Muscle of leg (tissue), 11 donors: ENCODE measurements around the gene DAB2. TPM values are rescaled to one million over a fixed set of nuclear protein-coding genes. Genes with fewer than 3 reads are reported as not detected.

ENCODE experiments used
- DNase-seq: peaks from one replicate; pipeline ENCODE4 v3.0.0; 2013
- H3K27ac ChIP-seq: one replicate; pipeline ENCODE4 v1.5.1; 2013; ENCODE audit warnings: mild to moderate bottlenecking, low read length, control low read depth
- H3K27me3 ChIP-seq: one replicate; pipeline ENCODE4 v1.6.1; 2013; ENCODE audit warnings: low read length; ENCODE audit not compliant: control insufficient read depth, insufficient read depth
- H3K36me3 ChIP-seq: one replicate; pipeline ENCODE4 v1.6.1; 2013; ENCODE audit warnings: low read length; ENCODE audit not compliant: control insufficient read depth, insufficient read depth
- H3K4me1 ChIP-seq: one replicate; pipeline ENCODE4 v1.6.1; 2013; ENCODE audit warnings: low read length; ENCODE audit not compliant: control insufficient read depth, insufficient read depth
- H3K4me3 ChIP-seq: one replicate; pipeline ENCODE4 v1.5.1; 2013; ENCODE audit warnings: low read length, control low read depth
- H3K9me3 ChIP-seq: replicated peaks from 2 replicates; pipeline ENCODE4 v1.6.1; 2013; ENCODE audit warnings: low read depth, low read length; ENCODE audit not compliant: control insufficient read depth
- WGBS: methylation state at CpG from one replicate; pipeline ENCODE4 v1.1.5; 2013; ENCODE audit warnings: missing lambda C conversion rate; ENCODE audit not compliant: insufficient coverage; 5-methylcytosine and 5-hydroxymethylcytosine counted together
- polyA plus RNA-seq, 8 donors: library from polyadenylated mRNA; unstranded; fragments of 120-200 nt; gene quantifications; one replicate each; pipeline versions ENCODE4 v1.2.1 to v1.2.3, GENCODE V29; 2013; ENCODE audit warnings: inconsistent platforms in 1 of 8, low replicate concordance in 1 of 8; ENCODE audit not compliant: insufficient read length in 8 of 8, insufficient read depth in 1 of 8
- total RNA-seq: library from RNA; stranded (reverse); fragments of 120-200 nt; gene quantifications from one replicate; pipeline ENCODE4 v1.2.4, GENCODE V29; 2013

DAB2 gene
- total and polyA plus RNA-seq, 9 donors: 79.7 to 148 (median 106) TPM

DNA sequence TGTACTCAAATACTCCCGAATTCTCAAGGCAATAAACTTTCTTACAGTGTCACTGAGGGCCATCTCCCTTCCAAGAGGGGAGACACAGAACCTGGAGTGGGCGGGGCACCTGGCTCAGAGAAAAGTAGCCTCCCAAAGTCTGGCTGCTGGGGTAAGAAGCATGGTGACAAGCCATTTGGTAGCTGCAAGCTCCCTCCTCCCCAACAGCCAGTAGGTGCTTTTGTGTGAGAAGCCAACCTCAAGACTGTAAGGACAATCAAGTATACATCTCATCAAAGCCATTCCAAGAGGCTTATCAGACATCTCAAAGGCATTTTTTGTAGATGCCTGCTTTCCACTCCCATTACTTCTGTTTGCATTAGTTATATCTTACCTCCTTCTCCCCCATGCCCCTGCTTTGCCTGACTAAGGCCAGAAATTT, 1.4 kb downstream of the DAB2 start:
- Histone ChIP-seq H3K36me3 (no peaks in the 10 kb centered on the region), H3K27me3 (no peaks in the 10 kb centered on the region), H3K27ac (peak overlapping the region; percentile 90), H3K9me3 (no peaks in the 10 kb centered on the region), H3K4me1 (peaks cover 22% of the 10 kb centered on the region), H3K4me3 (peak overlapping the region; percentile 77)
- peak; percentile 76 for DNase-seq
- 33% methylated on average over 1 of the region's 2 CpGs for WGBS

DNA sequence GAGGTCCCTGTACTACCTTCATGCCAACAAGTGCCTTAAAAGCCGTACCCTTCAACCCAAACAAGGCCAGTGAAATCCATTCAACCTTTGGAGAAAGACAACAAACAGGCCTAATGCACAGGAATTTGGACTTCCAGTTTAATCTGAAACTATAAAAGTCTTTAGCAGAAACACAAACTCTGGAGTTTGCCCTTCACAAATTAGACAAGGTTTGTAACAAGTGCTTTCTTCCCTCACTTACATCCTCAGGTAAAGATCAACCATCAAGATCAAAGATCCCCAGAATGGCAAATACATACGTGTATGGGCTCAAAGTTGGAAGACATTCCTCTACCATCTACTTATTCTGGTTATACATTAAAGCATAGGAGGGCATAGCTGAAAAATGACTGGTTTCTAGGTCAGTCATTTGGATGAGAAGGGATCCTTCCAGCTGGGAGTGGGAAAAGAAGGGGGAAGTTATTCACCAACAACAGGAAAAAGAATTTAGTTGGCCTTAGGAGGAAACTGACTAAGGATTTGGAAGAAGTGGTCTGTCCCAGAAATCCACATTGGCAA, 2.0 kb downstream of the DAB2 start:
- Histone ChIP-seq H3K27ac (peak overlapping the region; percentile 90), H3K9me3 (no peaks in the 10 kb centered on the region), H3K36me3 (no peaks in the 10 kb centered on the region), H3K4me3 (peak overlapping the region; percentile 77), H3K27me3 (no peaks in the 10 kb centered on the region), H3K4me1 (peaks cover 22% of the 10 kb centered on the region)
- 63% methylated on average over 1 of the region's 2 CpGs for WGBS
- DNase-seq: no peak

GRCh38 chr5:39422036-39422606, 2.7 kb downstream of the DAB2 start:
- Histone ChIP-seq H3K9me3 (no peaks in the 10 kb centered on the region), H3K4me3 (peak overlapping the region; percentile 77), H3K4me1 (peaks cover 20% of the 10 kb centered on the region), H3K27ac (peak overlapping the region; percentile 90), H3K36me3 (no peaks in the 10 kb centered on the region), H3K27me3 (no peaks in the 10 kb centered on the region)
- DNase-seq: no peak
- WGBS: 70% methylated on average over 2 of the region's 3 CpGs

DNA sequence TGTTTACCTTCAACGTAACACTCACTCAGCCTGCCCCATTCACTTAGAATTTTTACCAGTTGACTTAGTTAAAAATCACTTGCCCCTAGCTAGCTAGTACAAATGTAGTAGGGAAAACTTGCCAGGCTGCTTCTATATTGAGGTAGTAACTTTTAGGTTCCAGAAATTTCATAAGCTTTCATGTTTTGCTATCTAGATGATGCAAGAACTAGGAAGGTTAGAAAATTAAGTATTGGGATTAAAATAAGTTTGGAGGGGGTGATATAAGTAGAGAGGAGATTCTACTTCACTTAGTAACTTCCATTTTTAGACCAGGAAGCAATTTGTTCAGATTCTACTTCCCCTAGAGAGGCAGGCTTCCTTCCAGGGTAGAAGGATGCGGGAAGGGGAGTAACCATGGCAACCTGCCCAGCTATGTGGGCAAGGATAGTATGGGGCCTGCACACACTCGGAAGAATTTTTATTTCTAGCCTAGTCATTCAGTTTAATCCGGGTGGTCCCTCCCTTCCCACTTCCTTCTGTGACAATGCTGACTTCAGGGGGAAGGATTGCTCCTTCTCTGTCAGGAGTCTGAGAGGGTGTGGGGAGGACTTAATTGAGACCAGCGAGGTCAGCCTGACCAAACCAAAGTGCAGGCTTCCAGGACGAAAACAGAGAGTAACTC, 4.2 kb downstream of the DAB2 start:
- H3K9me3 ChIP-seq: no peaks in the 10 kb centered on the region
- no peaks in the 10 kb centered on the region for H3K36me3 ChIP-seq
- DNase-seq: peak; percentile 88
- peaks cover 16% of the 10 kb centered on the region for H3K4me1 ChIP-seq
- 0% methylated on average over 1 of the region's 6 CpGs for WGBS
- H3K27me3 ChIP-seq: no peaks in the 10 kb centered on the region
- peak overlapping the region; percentile 8 for H3K4me3 ChIP-seq
- peak overlapping the region; percentile 90 for H3K27ac ChIP-seq

DNA sequence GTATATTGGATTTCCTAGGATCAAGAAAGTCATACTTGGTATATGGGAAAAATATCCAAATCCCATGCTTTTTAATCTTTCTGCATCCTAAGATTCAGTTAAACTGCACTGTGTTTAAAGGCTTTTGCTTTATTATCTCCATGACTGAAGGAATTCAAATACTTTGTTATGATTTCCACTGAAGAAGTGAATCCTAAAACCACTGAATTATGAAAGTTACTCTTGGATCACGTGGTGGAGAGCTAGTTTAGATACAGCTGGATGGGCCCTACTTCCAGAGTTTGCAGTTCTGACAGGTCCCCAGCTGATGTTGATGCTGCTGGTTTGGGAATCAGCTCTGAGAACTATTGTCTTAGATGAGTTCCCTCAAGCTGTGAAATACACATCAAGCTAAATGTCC, 5.0 kb downstream of the DAB2 start:
- Histone ChIP-seq H3K9me3 (no peaks in the 10 kb centered on the region), H3K4me3 (no peak overlapping the region), H3K27ac (peak overlapping the region; percentile 40), H3K36me3 (no peaks in the 10 kb centered on the region), H3K4me1 (peaks cover 14% of the 10 kb centered on the region), H3K27me3 (no peaks in the 10 kb centered on the region)
- no peak for DNase-seq
- no CpG with 5 or more reads among the region's 1 CpG for WGBS

DNA sequence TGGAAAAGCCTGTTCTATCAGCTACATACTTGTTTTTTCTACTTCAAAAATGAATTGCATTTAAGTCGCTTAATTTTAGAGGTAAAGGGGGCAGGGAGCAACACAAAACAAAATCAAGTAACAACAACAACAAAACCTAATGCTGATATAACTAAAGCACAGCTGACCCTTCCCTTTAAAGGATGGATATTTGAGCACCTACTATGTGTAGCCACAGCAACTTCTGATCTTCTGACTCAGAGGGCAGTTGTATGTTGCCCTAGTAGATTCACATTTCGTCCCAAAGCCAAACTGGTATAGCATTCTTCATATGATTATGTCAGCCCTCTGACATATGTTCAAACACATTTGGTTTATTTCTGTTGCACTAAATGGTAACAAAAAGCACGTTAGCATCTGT, 6.8 kb downstream of the DAB2 start:
- Histone ChIP-seq H3K27ac (peak overlapping the region; percentile 49), H3K4me3 (no peak overlapping the region), H3K36me3 (no peaks in the 10 kb centered on the region), H3K9me3 (no peaks in the 10 kb centered on the region), H3K27me3 (no peaks in the 10 kb centered on the region), H3K4me1 (peaks cover 11% of the 10 kb centered on the region)
- no CpG with 5 or more reads among the region's 3 CpGs for WGBS
- no peak for DNase-seq

- Histone ChIP-seq H3K27ac (no peak overlapping the region), H3K4me3 (no peak overlapping the region), H3K4me1 (no peaks in the 10 kb centered on the region), H3K9me3 (no peaks in the 10 kb centered on the region), H3K36me3 (no peaks in the 10 kb centered on the region), H3K27me3 (no peaks in the 10 kb centered on the region)
- no CpG with 5 or more reads among the region's 2 CpGs for whole genome bisulfite sequencing
- no peak for DNase-seq
These were observed 9.6 kb downstream of the DAB2 start for GRCh38 chr5:39415201-39415600.

DNA sequence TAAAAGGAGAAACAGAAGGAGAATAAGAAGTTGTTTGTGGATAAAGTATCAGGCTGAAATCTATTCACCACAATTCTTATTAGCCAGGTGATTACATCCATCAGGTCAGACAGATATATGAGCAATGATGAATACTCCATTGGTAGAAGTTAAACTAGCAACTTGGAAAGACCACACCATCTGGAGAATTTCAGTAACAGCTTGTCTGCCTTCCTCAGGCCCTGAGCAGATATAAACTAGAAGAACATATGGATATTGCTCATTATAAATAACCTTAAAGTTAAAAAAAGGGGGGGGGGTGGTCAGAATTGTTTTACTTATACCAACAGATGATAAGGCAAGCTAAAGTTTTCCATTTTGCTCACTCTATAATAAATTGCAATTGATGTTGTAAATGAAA, 10.4 kb downstream of the DAB2 start:
- Histone ChIP-seq H3K4me1 (no peaks in the 10 kb centered on the region), H3K36me3 (no peaks in the 10 kb centered on the region), H3K9me3 (no peaks in the 10 kb centered on the region), H3K27me3 (no peaks in the 10 kb centered on the region), H3K27ac (no peak overlapping the region), H3K4me3 (no peak overlapping the region)
- no peak for DNase-seq

GRCh38 chr5:39413771-39414170, 11.0 kb downstream of the DAB2 start:
- no peaks in the 10 kb centered on the region for H3K36me3 ChIP-seq
- no peaks in the 10 kb centered on the region for H3K9me3 ChIP-seq
- H3K4me1 ChIP-seq: no peaks in the 10 kb centered on the region
- no peak overlapping the region for H3K4me3 ChIP-seq
- H3K27ac ChIP-seq: no peak overlapping the region
- no peak for DNase-seq
- H3K27me3 ChIP-seq: no peaks in the 10 kb centered on the region

GRCh38 chr5:39412721-39413394, 11.9 kb downstream of the DAB2 start:
- H3K4me1 ChIP-seq: no peaks in the 10 kb centered on the region
- DNase-seq: no peak
- no peaks in the 10 kb centered on the region for H3K36me3 ChIP-seq
- no peaks in the 10 kb centered on the region for H3K9me3 ChIP-seq
- 57% methylated on average over 4 of the region's 5 CpGs for WGBS
- no peaks in the 10 kb centered on the region for H3K27me3 ChIP-seq
- H3K27ac ChIP-seq: no peak overlapping the region
- H3K4me3 ChIP-seq: no peak overlapping the region
